Cerebellar nuclear complex (tissue), 1 donor: ENCODE measurements around the gene KLHL25.

Experiments used
- DNase-seq, 2 experiments: peaks; one replicate each; lab custom pipeline; 2025; lab: John Stamatoyannopoulos, UW

KLHL25 gene

GRCh38 chr15:85777250-85778106 is 17.2 kb downstream of the KLHL25 start:
- DNase-seq, result no peak

DNA sequence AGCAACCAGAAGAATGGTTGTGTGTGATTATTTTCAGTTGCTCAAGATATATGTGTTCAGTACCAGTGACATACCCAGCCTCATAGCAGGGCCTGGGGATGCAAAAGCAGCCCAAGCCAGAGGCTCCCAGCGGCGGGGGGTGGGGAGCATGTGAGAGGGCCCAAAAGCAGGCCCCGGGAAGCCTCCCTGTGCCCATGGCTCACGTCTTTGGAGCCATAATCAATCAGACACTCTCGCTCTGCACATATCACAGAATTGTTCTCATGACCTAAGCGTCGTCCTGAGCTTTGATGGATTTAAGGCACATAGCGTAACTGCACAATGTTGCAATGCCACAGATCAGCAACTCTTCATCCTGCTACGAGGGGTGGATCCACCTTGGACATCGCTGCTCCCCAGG is 20.8 kb downstream of the KLHL25 start:
- DNase-seq, result no peak

- DNase-seq, result no peak
Observed at GRCh38 chr15:85773249-85773648, 21.5 kb downstream of the KLHL25 start.

DNA sequence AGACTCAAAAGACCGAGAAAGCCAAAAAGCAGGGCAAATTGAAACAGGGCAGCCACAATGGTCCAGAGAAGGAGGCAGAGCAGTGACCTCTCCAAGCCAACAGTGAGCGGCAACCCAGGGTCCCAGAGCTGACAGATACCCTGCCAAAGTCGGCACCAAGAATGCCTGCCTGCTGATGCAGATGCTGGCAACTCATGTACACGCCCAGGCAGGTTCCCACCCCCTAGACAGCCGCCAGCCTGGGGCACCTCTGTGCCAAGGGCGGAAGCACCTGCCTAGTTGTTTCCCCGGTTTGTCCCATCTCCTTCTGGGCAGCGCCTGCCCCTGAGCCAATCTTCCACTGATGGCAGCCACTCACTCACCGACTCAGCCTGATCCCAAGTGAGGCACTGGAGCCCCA is 22.1 kb downstream of the KLHL25 start:
- no peak for DNase-seq

GRCh38 chr15:85771781-85772445 is 22.8 kb downstream of the KLHL25 start:
- no peak for DNase-seq

- DNase-seq, result no peak
Observed at GRCh38 chr15:85771271-85771670, 23.5 kb downstream of the KLHL25 start.

DNA sequence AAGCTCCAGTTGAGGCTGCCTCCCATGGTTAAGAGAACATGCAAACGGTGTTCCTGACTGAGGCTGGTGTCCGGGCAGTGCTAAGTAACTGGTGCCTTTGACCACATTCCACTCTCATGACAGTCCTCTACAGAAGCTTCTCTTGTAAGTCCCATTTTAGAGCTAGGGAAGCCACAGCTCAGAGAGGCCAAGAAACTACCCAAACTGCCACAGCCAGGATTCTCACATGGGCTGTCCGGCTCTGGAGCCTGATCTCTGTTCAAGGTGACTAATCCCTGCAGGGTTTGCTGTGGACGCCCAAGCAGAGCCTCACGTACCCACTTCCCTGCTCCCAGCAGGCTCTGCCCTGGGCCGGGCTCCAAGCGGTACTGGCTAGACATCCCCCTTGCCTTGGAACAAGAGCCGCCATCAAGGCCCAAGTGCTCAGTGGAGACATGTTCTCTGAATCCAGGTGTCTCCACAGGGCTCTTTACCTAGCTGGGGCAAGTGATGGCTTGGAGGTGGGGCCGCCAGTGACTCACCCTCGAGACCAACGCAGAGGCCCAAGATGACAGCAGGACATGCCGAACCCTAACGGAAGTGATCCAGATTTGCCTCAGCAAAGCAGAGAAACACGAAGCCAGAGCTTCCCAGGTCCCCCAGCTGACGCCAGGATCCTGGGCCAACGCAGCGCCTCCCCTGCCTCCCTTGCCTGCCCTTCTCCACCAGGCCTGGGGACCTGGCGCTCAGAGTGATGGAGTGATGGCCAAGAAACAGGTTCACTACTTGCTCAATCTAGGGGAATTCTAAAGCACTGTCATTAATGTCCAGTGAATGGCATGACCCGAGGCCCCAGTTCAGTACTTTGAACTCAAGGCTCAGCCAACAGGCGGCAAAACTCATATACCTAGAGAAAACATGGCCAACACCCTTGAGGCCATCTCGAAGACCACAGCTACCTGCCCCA is 24.4 kb downstream of the KLHL25 start:
- DNase-seq, result no peak

GRCh38 chr15:85769182-85769900 is 25.4 kb downstream of the KLHL25 start:
- DNase-seq, result no peak

DNA sequence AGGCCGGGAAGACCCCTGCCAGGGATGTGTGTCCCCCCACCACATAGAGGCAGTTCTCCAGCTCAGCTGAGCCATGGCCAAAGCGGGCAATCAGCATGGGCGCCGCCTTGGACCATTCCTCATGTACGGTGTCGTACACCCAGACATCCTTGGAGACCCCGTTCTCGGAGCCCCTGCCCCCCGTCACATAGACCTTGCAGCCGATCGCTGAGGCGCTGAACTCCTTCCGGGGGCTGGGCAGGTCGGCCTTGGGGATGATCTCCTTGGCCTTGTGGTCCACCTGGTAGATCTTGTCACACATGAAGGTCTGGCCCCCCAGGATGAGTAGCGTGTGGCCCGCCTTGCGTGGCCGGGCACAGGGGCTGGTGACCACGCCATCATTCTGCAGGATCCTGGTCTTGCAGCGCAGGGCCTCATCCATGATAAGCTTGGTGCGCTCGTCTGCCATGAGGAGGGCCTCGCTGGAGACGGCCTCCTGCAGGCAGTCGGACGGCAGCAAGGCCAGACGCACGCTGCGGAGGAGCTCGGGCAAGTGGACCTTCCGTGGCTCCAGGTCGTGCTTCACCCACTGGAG is 26.0 kb downstream of the KLHL25 start:
- no peak for DNase-seq

DNA sequence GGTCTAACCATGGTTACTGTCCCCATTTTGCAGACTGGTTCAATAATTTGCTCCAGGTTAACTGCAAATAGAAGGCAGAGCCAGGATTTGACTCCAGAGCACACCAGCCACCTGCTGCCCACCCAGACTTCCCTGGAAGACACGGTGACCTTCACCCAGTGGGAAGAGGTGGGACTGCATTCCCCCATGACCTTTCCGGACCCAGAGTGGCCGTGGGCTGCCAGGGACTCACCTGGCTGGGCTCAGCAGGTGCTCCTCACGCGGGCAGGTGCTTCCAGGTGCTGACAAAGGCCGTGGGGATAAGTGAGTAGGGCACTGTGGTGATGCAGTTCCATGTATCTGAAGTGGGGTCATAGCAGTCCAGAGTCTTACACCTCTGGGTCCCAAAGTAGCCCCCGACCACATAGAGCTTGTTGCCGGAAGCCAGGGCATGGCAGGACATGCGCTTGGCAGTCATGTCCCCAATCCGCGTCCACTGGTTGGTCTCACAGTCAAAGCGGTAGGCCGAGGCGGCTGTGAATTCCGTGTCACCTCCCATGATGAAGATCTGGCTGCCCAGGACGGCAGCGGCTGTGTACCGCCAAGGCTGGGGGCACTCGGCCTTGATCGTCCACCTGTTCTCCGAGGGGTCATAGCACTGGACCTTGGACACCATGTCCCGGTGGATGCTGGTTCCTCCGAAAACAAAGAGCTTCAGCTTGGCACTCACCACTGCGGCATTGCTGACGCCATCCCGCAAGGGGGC is 26.8 kb downstream of the KLHL25 start:
- no peak for DNase-seq

GRCh38 chr15:85766001-85766831 is 28.5 kb downstream of the KLHL25 start:
- DNase-seq, result no peak

DNA sequence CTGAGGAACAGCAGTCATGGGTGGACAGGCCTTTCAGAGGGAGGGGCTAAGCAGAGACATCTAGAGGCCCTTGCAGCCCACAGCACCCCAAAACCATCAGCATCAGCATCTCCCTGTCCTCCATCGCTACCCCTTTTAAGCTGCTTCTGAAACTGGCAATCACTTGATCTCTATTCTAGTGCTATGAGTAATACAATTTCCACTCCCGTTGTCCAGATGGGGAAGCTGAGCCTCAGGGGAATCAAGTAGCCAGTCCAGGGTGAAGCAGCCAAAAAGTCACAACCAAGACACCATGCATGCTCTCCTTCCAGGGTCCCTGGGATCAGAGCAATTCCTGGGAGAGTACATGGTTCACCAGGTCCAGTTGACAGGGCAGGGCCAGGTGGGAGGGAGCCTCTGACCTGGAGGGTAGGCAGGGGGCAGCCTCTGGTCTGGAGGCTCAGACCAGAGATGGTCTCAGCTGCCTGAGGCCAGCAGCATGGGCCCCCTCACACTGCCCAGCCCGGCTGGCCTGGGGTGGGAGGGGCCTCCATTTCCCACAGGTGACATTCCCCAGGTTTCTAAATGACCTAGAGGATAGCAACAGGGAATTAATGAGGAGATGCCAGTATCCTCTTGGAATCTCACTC is 30.0 kb downstream of the KLHL25 start:
- no peak for DNase-seq

- DNase-seq, result no peak
Observed at GRCh38 chr15:85763673-85764633, 30.8 kb downstream of the KLHL25 start.

DNA sequence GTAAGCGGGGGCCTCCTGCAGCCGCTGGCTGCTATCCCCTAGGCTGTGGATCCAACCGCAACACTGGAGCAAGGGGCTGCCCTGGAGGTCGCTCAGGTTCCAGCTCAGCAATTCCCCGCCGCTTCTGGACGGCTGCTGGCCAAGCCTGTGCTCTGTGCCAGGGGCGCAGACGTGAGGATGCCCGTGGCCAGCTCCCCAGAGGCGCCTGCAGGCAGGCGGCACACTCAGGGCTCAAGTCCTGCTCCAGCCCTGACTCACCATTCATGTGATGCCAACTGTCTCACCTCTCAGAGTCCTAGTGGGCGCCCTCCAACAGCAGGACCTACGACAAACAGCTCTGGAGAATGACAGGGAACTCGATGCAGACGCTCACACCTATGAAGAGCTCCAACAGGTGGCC is 31.6 kb downstream of the KLHL25 start:
- no peak for DNase-seq

- DNase-seq, result no peak
Observed at GRCh38 chr15:85762756-85763127, 32.0 kb downstream of the KLHL25 start.

DNA sequence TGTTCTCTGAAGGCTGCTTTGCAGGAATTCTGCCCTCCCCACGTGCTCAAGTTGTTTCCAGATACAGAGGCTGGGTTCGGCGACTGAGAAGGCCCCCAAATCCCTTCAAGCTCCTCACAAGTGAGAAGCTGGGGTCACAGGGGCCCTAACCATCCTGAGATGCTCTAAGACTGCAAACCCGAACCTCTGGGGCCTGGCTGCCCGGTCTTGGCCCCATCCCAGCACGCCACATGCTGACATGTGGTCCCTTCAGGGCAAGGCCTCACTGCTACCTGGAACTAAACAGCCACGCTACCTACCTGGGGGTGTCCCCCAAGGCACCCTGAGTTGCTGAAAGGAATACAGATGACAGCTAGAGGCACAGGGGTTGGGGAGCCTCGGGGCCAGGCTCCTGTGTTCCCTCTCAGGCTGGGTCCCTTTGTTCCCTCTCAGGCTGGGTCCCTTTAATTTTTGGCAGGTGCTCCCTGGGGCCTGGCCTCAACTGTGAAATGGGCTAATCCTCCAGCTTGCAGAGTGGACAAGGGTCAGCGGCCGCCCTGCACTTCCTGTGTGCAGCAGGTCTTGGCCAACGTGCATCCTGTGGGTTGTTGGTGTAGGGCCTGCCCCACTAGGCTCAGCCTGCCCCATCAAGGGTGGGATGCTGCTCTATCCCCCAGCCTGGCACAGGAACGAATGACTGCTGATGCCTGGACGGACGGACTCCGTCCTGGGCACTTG is 32.5 kb downstream of the KLHL25 start:
- DNase-seq, result no peak

- DNase-seq, result no peak
Observed at GRCh38 chr15:85761635-85762034, 33.1 kb downstream of the KLHL25 start.
